NCI-H2171 treated with DMSO at 0.1 percent for 48 hours (cell line): Measurements from ENCODE around the gene GID8.

ENCODE experiments used
- DNase-seq: peaks from one replicate; lab custom pipeline; 2025; lab: John Stamatoyannopoulos, UW

The GID8 gene

GRCh38 chr20:62902926-62903615, 34.9 kb upstream of the GID8 start:
- DNase-seq = no peak

GRCh38 chr20:62905536-62906117, 32.3 kb upstream of the GID8 start:
- DNase-seq = no peak

- no peak for DNase-seq
Measured at GRCh38 chr20:62906209-62906608, 31.7 kb upstream of the GID8 start.

GRCh38 chr20:62906647-62907375, 31.1 kb upstream of the GID8 start:
- DNase-seq = no peak

GRCh38 chr20:62907384-62908317, 30.3 kb upstream of the GID8 start:
- DNase-seq = no peak

- DNase-seq = peak; percentile 10
Measured at GRCh38 chr20:62908971-62909791, 28.8 kb upstream of the GID8 start.

- DNase-seq = no peak
Measured at GRCh38 chr20:62910217-62910766, 27.7 kb upstream of the GID8 start.

- DNase-seq = no peak
Measured at GRCh38 chr20:62910777-62911497, 27.0 kb upstream of the GID8 start.

- no peak for DNase-seq
Measured at GRCh38 chr20:62911701-62912280, 26.2 kb upstream of the GID8 start.

- no peak for DNase-seq
Measured at GRCh38 chr20:62913043-62913630, 24.8 kb upstream of the GID8 start.

GRCh38 chr20:62914436-62914835, 23.5 kb upstream of the GID8 start:
- DNase-seq = no peak

- peak; percentile 18 for DNase-seq
Measured at GRCh38 chr20:62914970-62915457, 22.9 kb upstream of the GID8 start.

GRCh38 chr20:62916703-62917476, 21.1 kb upstream of the GID8 start:
- no peak for DNase-seq

- DNase-seq = no peak
Measured at GRCh38 chr20:62917720-62918119, 20.2 kb upstream of the GID8 start.

- DNase-seq = no peak
Measured at GRCh38 chr20:62918147-62918546, 19.8 kb upstream of the GID8 start.

GRCh38 chr20:62918831-62919230, 19.1 kb upstream of the GID8 start:
- DNase-seq = no peak

- DNase-seq = no peak
Measured at GRCh38 chr20:62920039-62920645, 17.8 kb upstream of the GID8 start.

GRCh38 chr20:62921119-62921687, 16.7 kb upstream of the GID8 start:
- peak; percentile 15 for DNase-seq
